GM12878 (cell line): Measurements from ENCODE around the gene DDR1.

Source experiments
- CTCF ChIP-seq, 3 experiments: IDR thresholded peaks in 2 of 3; conservative IDR thresholded peaks in 1 of 3; 2 replicates each; pipeline ENCODE4 v1.5.1; 2011; ENCODE audit warnings: low read depth in 3 of 3, low read length in 3 of 3, mild to moderate bottlenecking in 3 of 3, control low read depth in 2 of 3, moderate library complexity in 2 of 3, inconsistent platforms in 1 of 3, mixed read lengths in 1 of 3; ENCODE audit not compliant: control insufficient read depth in 2 of 3, insufficient read depth in 1 of 3; ENCODE audit errors: extremely low read depth in 1 of 3
- EZH2 ChIP-seq: IDR thresholded peaks from 2 replicates; pipeline ENCODE4 v1.6.1; 2012; ENCODE audit warnings: low read depth, mild to moderate bottlenecking, control low read depth, inconsistent platforms, low read length, borderline replicate concordance; ENCODE audit not compliant: control insufficient read depth
- FOXK2 ChIP-seq: fragments of 450-650 bp; IDR thresholded peaks from 2 replicates; pipeline ENCODE4 v1.6.1; 2017; ENCODE audit warnings: mild to moderate bottlenecking, moderate library complexity
- PML ChIP-seq: IDR thresholded peaks from 2 replicates; pipeline ENCODE4 v1.6.1; 2012; ENCODE audit warnings: low read length, inconsistent platforms
- PRDM15 ChIP-seq: fragments of 450-650 bp; formaldehyde crosslinking; IDR thresholded peaks from 2 replicates; pipeline ENCODE4 v1.4.0; 2020; ENCODE audit warnings: mild to moderate bottlenecking, moderate library complexity
- SIX5 ChIP-seq: IDR thresholded peaks from 2 replicates; pipeline ENCODE4 v1.6.1; 2011; ENCODE audit warnings: mild to moderate bottlenecking, low read depth, low read length, moderate library complexity; ENCODE audit not compliant: severe bottlenecking
- TCF7 ChIP-seq: IDR thresholded peaks from 2 replicates; pipeline ENCODE4 v1.6.1; 2014; ENCODE audit warnings: antibody characterized with exemption, borderline replicate concordance
- USF1 ChIP-seq: IDR thresholded peaks from 2 replicates; pipeline ENCODE4 v1.6.1; 2011; ENCODE audit warnings: borderline replicate concordance, low read depth, mild to moderate bottlenecking, moderate library complexity, mixed read lengths, low read length; ENCODE audit not compliant: insufficient read depth; ENCODE audit errors: extremely low read length
- ZBTB11 ChIP-seq: fragments of 450-650 bp; formaldehyde crosslinking; IDR thresholded peaks from 2 replicates; pipeline ENCODE4 v1.5.0; 2022; ENCODE audit warnings: mild to moderate bottlenecking, missing genetic modification characterization

- TF ChIP-seq USF1 (no peak), CTCF (IDR thresholded peaks at IDR 0.05 in 2 of 3, conservative IDR thresholded peaks at IDR 0.05 in 1 of 3; ENCODE audit: control insufficient read depth in 2 of 3, extremely low read depth in 1 of 3, insufficient read depth in 1 of 3, low read depth in 3 of 3, low read length in 3 of 3) (no peak), PRDM15 (CRISPR knock-in tag) (no peak), TCF7 (no peak), EZH2 (no peak), SIX5 (no peak), PML (no peak), ZBTB11 (CRISPR knock-in tag) (no peak), FOXK2 (no peak)
Observed at GRCh38 chr6:30948811-30949210, 64.5 kb downstream of the DDR1 start.
